ENCODE measurements around the gene GAL3ST3.

GRCh38 chr11:66073669-66074068, 24.7 kb upstream of the GAL3ST3 start:
- TF ChIP-seq, protein P1, sequence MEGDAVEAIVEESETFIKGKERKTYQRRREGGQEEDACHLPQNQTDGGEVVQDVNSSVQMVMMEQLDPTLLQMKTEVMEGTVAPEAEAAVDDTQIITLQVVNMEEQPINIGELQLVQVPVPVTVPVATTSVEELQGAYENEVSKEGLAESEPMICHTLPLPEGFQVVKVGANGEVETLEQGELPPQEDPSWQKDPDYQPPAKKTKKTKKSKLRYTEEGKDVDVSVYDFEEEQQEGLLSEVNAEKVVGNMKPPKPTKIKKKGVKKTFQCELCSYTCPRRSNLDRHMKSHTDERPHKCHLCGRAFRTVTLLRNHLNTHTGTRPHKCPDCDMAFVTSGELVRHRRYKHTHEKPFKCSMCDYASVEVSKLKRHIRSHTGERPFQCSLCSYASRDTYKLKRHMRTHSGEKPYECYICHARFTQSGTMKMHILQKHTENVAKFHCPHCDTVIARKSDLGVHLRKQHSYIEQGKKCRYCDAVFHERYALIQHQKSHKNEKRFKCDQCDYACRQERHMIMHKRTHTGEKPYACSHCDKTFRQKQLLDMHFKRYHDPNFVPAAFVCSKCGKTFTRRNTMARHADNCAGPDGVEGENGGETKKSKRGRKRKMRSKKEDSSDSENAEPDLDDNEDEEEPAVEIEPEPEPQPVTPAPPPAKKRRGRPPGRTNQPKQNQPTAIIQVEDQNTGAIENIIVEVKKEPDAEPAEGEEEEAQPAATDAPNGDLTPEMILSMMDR (IDR thresholded peaks at IDR 0.05): no peak
- no peak for TF ChIP-seq POLR2A (IDR thresholded peaks at IDR 0.05)

Data from thyroid gland (tissue), 4 donors.